HepG2 (cell line): ENCODE measurements around the gene ATP5F1A. TPM values are rescaled to one million over a fixed set of nuclear protein-coding genes. Genes with fewer than 3 reads are reported as not detected.

Experiments used
- ATAC-seq: fragments of 200-7000 bp; cut with Tn5 transposase; 3 replicates; pipeline ENCODE4 v1.9.1; 2020; ENCODE audit warnings: mild to moderate bottlenecking, moderate library complexity
- BruUV-seq: library from RNA; stranded (reverse); fragments of 400-500 nt; replicated peaks from 2 replicates; lab custom pipeline; 2021; lab: Mats Ljungman, UMichigan
- CTCF ChIA-PET: fragments of 300-600 bp; formaldehyde crosslinking; extraction: SDS; loops from one replicate; lab custom pipeline; 2021; ENCODE audit warnings: low total read pairs, inconsistent platforms, low intra/inter-chr PET ratio; lab: Yijun Ruan, JAX
- POLR2A ChIA-PET: fragments of 350-600 bp; sonication (Branson Sonifier 250); formaldehyde crosslinking; loops from one replicate; lab custom pipeline; 2020; ENCODE audit warnings: antibody characterized with exemption, inconsistent platforms; lab: Yijun Ruan, JAX
- DNase-seq: peaks from one replicate; pipeline ENCODE4 v3.0.0-alpha.2; 2015; ENCODE audit warnings: low spot score
- FAIRE-seq: peaks from 3 replicates; lab custom pipeline; 2011; peaks lifted over from hg19 to GRCh38; lab: Jason Lieb, UNC
- H2AFZ ChIP-seq: one replicate; pipeline ENCODE4 v1.6.1; 2011; ENCODE audit warnings: low read length, inconsistent platforms
- H3K27ac ChIP-seq: fragments of 300-600 bp; 3 replicates; pipeline ENCODE4 v1.8.0; 2011; ENCODE audit warnings: mixed run types, mild to moderate bottlenecking, mixed read lengths, low read length, inconsistent platforms; ENCODE audit not compliant: insufficient read depth; ENCODE audit errors: extremely low read length
- H3K27me3 ChIP-seq, 2 experiments: fragments of 200-600 bp in 1 of 2; 2 replicates in 1 of 2; 3 replicates in 1 of 2; pipeline versions ENCODE4 v1.6.0 to v1.8.0; 2011; ENCODE audit warnings: low read length in 2 of 2, mild to moderate bottlenecking in 2 of 2, moderate library complexity in 2 of 2, inconsistent platforms in 1 of 2; ENCODE audit not compliant: insufficient read depth in 2 of 2, control insufficient read depth in 1 of 2
- H3K36me3 ChIP-seq, 2 experiments: fragments of 200-600 bp in 1 of 2; replicated peaks in 1 of 2; 2 replicates in 1 of 2; 3 replicates in 1 of 2; pipeline versions ENCODE4 v1.5.1 to v1.8.0; 2011; ENCODE audit warnings: low read length in 2 of 2, inconsistent platforms in 1 of 2; ENCODE audit not compliant: insufficient read depth in 2 of 2, control insufficient read depth in 1 of 2
- H3K4me1 ChIP-seq: 2 replicates; pipeline ENCODE4 v1.5.1; 2012; ENCODE audit warnings: low read length, inconsistent platforms; ENCODE audit not compliant: insufficient read depth
- H3K4me2 ChIP-seq: 2 replicates; pipeline ENCODE4 v1.6.0; 2011; ENCODE audit warnings: low read depth, low read length, inconsistent platforms
- H3K4me3 ChIP-seq, 3 experiments: fragments of 200-600 bp in 1 of 3; sonication (generic), shearing (Covaris generic) in 1 of 3; replicated peaks in 1 of 3; 2 replicates each; pipeline ENCODE4 v1.5.1; 2011 to 2016; ENCODE audit warnings: low read length in 3 of 3, inconsistent platforms in 2 of 3, low read depth in 2 of 3, mild to moderate bottlenecking in 2 of 3, control low read depth in 1 of 3, mixed read lengths in 1 of 3; ENCODE audit not compliant: insufficient read depth in 1 of 3
- H3K79me2 ChIP-seq: one replicate; pipeline ENCODE4 v1.6.1; 2011; ENCODE audit warnings: low read length, inconsistent platforms; ENCODE audit not compliant: insufficient read depth
- H3K9ac ChIP-seq: 2 replicates; pipeline ENCODE4 v1.6.0; 2011; ENCODE audit warnings: mild to moderate bottlenecking, low read depth, low read length, inconsistent platforms; ENCODE audit not compliant: insufficient read depth
- H3K9me3 ChIP-seq: 2 replicates; pipeline ENCODE4 v1.5.1; 2012; ENCODE audit warnings: mild to moderate bottlenecking, low read length
- H4K20me1 ChIP-seq: 2 replicates; pipeline ENCODE4 v1.6.0; 2011; ENCODE audit warnings: inconsistent platforms, mild to moderate bottlenecking, low read length, moderate library complexity; ENCODE audit not compliant: insufficient read depth
- ARID5B ChIP-seq: IDR thresholded peaks from 2 replicates; pipeline ENCODE4 v1.4.0; 2020; ENCODE audit warnings: mild to moderate bottlenecking, missing genetic modification reagents
- ATF5 ChIP-seq: sonication (generic); formaldehyde crosslinking; IDR thresholded peaks from 2 replicates; pipeline ENCODE4 v1.4.0; 2020; ENCODE audit warnings: mild to moderate bottlenecking, low read depth, missing genetic modification reagents
- WIZ ChIP-seq: sonication (generic); formaldehyde crosslinking; IDR thresholded peaks from 2 replicates; pipeline ENCODE4 v1.5.1; 2020; ENCODE audit warnings: mild to moderate bottlenecking, missing genetic modification reagents
- ZNF274 ChIP-seq: sonication (generic); formaldehyde crosslinking; IDR thresholded peaks from 2 replicates; pipeline ENCODE4 v1.5.1; 2020; ENCODE audit warnings: mild to moderate bottlenecking, missing genetic modification reagents
- WGBS: methylation state at CpG from one replicate; pipeline ENCODE4 v1.1.6; 2017; ENCODE audit warnings: low lambda C conversion rate; 5-methylcytosine and 5-hydroxymethylcytosine counted together
- in situ Hi-C: cut with HindIII; loops from 2 replicates; pipeline ENCODE4 v1.10.0; 2017; ENCODE audit warnings: low pct_unique_long_range_greater_than_20kb; ENCODE audit not compliant: extremely low pct_ligation_motif_present
- intact Hi-C: fragments of 100-400 bp; cut with micrococcal nuclease; formaldehyde crosslinking; loops from one replicate; pipeline ENCODE4 v1.10.0; 2022; ENCODE audit not compliant: unreplicated experiment
- polyA plus RNA-seq, 8 experiments: library from polyadenylated mRNA; depleted of rRNA in 3 of 8; stranded (reverse) in 7 of 8; unstranded in 1 of 8; fragments of >200 nt; fragmentation: Illumina TruSeq in 4 of 8; extraction: Trizol in 4 of 8; gene quantifications; 2 replicates each; pipeline versions ENCODE4 v1.2.1 to v1.2.3, GENCODE V29; 2011 to 2016; ENCODE audit warnings: low read depth in 4 of 8, missing spikeins in 1 of 8, mixed read lengths in 1 of 8; ENCODE audit not compliant: insufficient read depth in 1 of 8
- total RNA-seq, 5 experiments: library from RNA; depleted of rRNA; stranded (reverse); fragments of >200 nt; fragmentation: Illumina TruSeq; extraction: Trizol; gene quantifications; 2 replicates each; pipeline ENCODE4 v1.2.3, GENCODE V29; 2016; ENCODE audit warnings: low read depth in 1 of 5
- TF ChIP-seq, protein P1 (sequence below): sonication (generic); formaldehyde crosslinking; IDR thresholded peaks from 2 replicates; pipeline ENCODE4 v1.8.1; 2023; ENCODE audit warnings: mild to moderate bottlenecking, missing genetic modification reagents

The ATP5F1A gene
- total and polyA plus RNA-seq, 2 of the 13 experiments (the other 11 are each of a cell fraction or from before 2014, with no cell fraction given), result 459 to 922 TPM

- peaks cover 52% of the 10 kb centered on the region for H3K79me2 ChIP-seq
- peaks cover 1 to 22% of the 10 kb centered on the region in 2 experiments for H3K36me3 ChIP-seq
- POLR2A ChIA-PET, result interaction anchor here (0.9 to 2.0 kb wide), 3 partner anchors 15 to 24 kb away, joined by 3 to 15 read pairs (median 5); no protein-coding TSS in a partner anchor
- peak overlapping the region; percentile 91 to 98 (median 95) for H3K4me3 ChIP-seq
- H3K27ac ChIP-seq, result peak overlapping the region; percentile 94
- in situ Hi-C loops, result no loop called here
- CTCF ChIA-PET, result no interaction called here
- H3K27me3 ChIP-seq, result no peaks in the 10 kb centered on the region; a peak in 1 of 5 replicates
- DNase-seq (no peak), ATAC-seq (peak; percentile 5; the same call in 2 of the 3 replicates), FAIRE-seq (no peak)
- intact Hi-C loops, result no loop called here
- peak overlapping the region; percentile 75 for H3K4me2 ChIP-seq
- 0% methylated on average over 8 of the region's 8 CpGs for WGBS
- no TSS peak for BruUV-seq
- H3K9ac ChIP-seq, result peak overlapping the region; percentile 96
- TF ChIP-seq WIZ (CRISPR knock-in tag) (peak; percentile 3; the same call in 1 of the 2 replicates), ARID5B (no peak), ZNF274 (no peak), ATF5 (peak; percentile 7; the same call in 1 of the 2 replicates)
- TF ChIP-seq, protein P1, sequence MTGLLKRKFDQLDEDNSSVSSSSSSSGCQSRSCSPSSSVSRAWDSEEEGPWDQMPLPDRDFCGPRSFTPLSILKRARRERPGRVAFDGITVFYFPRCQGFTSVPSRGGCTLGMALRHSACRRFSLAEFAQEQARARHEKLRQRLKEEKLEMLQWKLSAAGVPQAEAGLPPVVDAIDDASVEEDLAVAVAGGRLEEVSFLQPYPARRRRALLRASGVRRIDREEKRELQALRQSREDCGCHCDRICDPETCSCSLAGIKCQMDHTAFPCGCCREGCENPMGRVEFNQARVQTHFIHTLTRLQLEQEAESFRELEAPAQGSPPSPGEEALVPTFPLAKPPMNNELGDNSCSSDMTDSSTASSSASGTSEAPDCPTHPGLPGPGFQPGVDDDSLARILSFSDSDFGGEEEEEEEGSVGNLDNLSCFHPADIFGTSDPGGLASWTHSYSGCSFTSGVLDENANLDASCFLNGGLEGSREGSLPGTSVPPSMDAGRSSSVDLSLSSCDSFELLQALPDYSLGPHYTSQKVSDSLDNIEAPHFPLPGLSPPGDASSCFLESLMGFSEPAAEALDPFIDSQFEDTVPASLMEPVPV (CRISPR knock-in tag), result no peak
- peaks cover 36% of the 10 kb centered on the region for H3K4me1 ChIP-seq
- peaks cover 17% of the 10 kb centered on the region; the same call in 1 of the 2 replicates for H4K20me1 ChIP-seq
- no peak overlapping the region for H2AFZ ChIP-seq
- H3K9me3 ChIP-seq, result no peaks in the 10 kb centered on the region
These were observed 680 bp downstream of the ATP5F1A start for GRCh38 chr18:46097431-46097800.
